ENCODE results near the gene UBAP2L. TPM values are rescaled to one million over a fixed set of nuclear protein-coding genes. Genes with fewer than 3 reads are reported as not detected.

UBAP2L gene
- total and polyA plus RNA-seq, 10 of the 15 experiments (the other 5 are each of a cell fraction or from before 2014, with no cell fraction given), result 49.9 to 198 (median 152) TPM

- H4K20me1 ChIP-seq (ENCODE audit: control insufficient read depth, insufficient read depth), result no peaks in the 10 kb centered on the region
- H3K4me1 ChIP-seq (ENCODE audit: control insufficient read depth, insufficient read depth, low read length), result peaks cover 10% of the 10 kb centered on the region
- peaks cover 10 to 25% of the 10 kb centered on the region in 2 experiments for H3K36me3 ChIP-seq (ENCODE audit: control insufficient read depth in 2 of 2, insufficient read depth in 2 of 2, low read length in 1 of 2)
- H3K4me3 ChIP-seq, result no peak overlapping the region; the same call in 1 of the 2 replicates
- H3K27me3 ChIP-seq (replicated peaks in 1 of 2; ENCODE audit: control insufficient read depth in 2 of 2, insufficient read depth in 2 of 2, low read length in 1 of 2), result no peaks in the 10 kb centered on the region
- no TSS peak for BruUV-seq (replicated peaks)
- ChIA-PET POLR2A (interaction anchor here (1.6 to 2.8 kb wide), 2 partner anchors 50 to 72 kb away, joined by 7 to 13 read pairs; partner anchors contain the start of gene UBAP2L), SMC1A (ENCODE audit: uncharacterized antibody, unreplicated experiment) (interaction anchor here (1.3 to 6.6 kb wide), 8 partner anchors 48 to 284 kb away, joined by 4 to 48 read pairs (median 6); no protein-coding TSS in a partner anchor), CTCF (interaction anchor here (0.8 to 4.5 kb wide), 10 partner anchors 10 to 633 kb away, joined by 3 to 54 read pairs (median 4); partner anchors contain the start of gene UBAP2L), RAD21 (ENCODE audit: unreplicated experiment) (interaction anchor here (1.2 to 1.3 kb wide), 2 partner anchors 9 to 64 kb away, joined by 3 to 8 read pairs; no protein-coding TSS in a partner anchor)
- FAIRE-seq (no peak), ATAC-seq (peak; percentile 46), DNase-seq (ENCODE audit: low read depth, low spot score) (peak; percentile 15)
- peaks cover 13% of the 10 kb centered on the region for H3K79me2 ChIP-seq (ENCODE audit: control insufficient read depth, insufficient read depth, low read length)
- in situ Hi-C loops (cut with MboI) (loop anchor here (5.0 kb wide), 1 partner anchor 279 kb away; the partner anchor contains the start of gene RPS27), intact Hi-C loops (cut with micrococcal nuclease; ENCODE audit: unreplicated experiment) (loop anchor here (5.0 kb wide), 1 partner anchor 474 kb away; no protein-coding TSS in a partner anchor)
- H3K9me3 ChIP-seq (replicated peaks; ENCODE audit: control insufficient read depth, insufficient read depth, low read length), result no peaks in the 10 kb centered on the region
- no peak overlapping the region for H3K4me2 ChIP-seq (ENCODE audit: control insufficient read depth, insufficient read depth)
- WGBS (ENCODE audit: insufficient coverage, insufficient replicate concordance, low lambda C conversion rate, missing lambda C conversion rate), result 55% methylated on average over 5 of the region's 5 CpGs
- 0 out of 2 replicates have a peak overlapping the region, but pooled peaks have one; percentile 9 for H3K9ac ChIP-seq (ENCODE audit: control insufficient read depth, insufficient read depth, low read length)
- no peak overlapping the region for H2AFZ ChIP-seq (ENCODE audit: control insufficient read depth, low read depth, low read length)
- H3K27ac ChIP-seq (ENCODE audit: control insufficient read depth, insufficient read depth), result peak overlapping the region; percentile 89
- TF ChIP-seq BCL3 (IDR thresholded peaks at IDR 0.05; ENCODE audit: borderline replicate concordance, insufficient read depth, low read depth, low read length, poor library complexity, severe bottlenecking) (no peak), NR2F1 (conservative IDR thresholded peaks at IDR 0.05) (no peak), FOXM1 (IDR thresholded peaks at IDR 0.05; ENCODE audit: low read depth, low read length) (peak; percentile 40; the same call in 1 of the 2 replicates), SMAD5 (IDR thresholded peaks at IDR 0.05; ENCODE audit: low read depth) (no peak), POLR2A (IDR thresholded peaks at IDR 0.05; ENCODE audit: low read depth, low read length) (no peak), ZNF592 (IDR thresholded peaks at IDR 0.05) (no peak), ZNF274 (IDR thresholded peaks at IDR 0.05; ENCODE audit: insufficient read depth, insufficient read length) (no peak), CTCF (IDR thresholded peaks at IDR 0.05 in 2 of 3, conservative IDR thresholded peaks at IDR 0.05 in 1 of 3; ENCODE audit: control insufficient read depth in 2 of 3, extremely low read depth in 1 of 3, insufficient read depth in 1 of 3, low read depth in 3 of 3, low read length in 3 of 3) (no peak), BACH1 (IDR thresholded peaks at IDR 0.05; ENCODE audit: borderline replicate concordance) (no peak), SRF (IDR thresholded peaks at IDR 0.05; ENCODE audit: low read depth in 2 of 2, low read length in 2 of 2) (no peak), NBN (IDR thresholded peaks at IDR 0.05) (no peak), CREB1 (IDR thresholded peaks at IDR 0.05; ENCODE audit: low read depth) (0 out of 2 replicates have a peak, but pooled peaks have one; percentile 9), SUZ12 (IDR thresholded peaks at IDR 0.05; ENCODE audit: unreplicated experiment) (no peak), CBX3 (IDR thresholded peaks at IDR 0.05; ENCODE audit: borderline replicate concordance, low read depth) (no peak), USF2 (IDR thresholded peaks at IDR 0.05; ENCODE audit: borderline replicate concordance, low read depth, low read length) (no peak)
Measured at GRCh38 chr1:154270833-154271232, 50.1 kb downstream of the UBAP2L start.
